Thoracic aorta (tissue), 2 donors: ENCODE measurements around the gene KIAA2012. TPM values are rescaled to one million over a fixed set of nuclear protein-coding genes. Genes with fewer than 3 reads are reported as not detected.

Experiments
- ATAC-seq: fragments of 150-250 bp; one replicate; pipeline ENCODE4 v1.8.0; 2017; ENCODE audit warnings: low read depth; ENCODE audit not compliant: insufficient number of reproducible peaks, low FRiP score
- DNase-seq: peaks from one replicate; pipeline ENCODE4 v3.0.0-alpha.2; 2020; ENCODE audit warnings: low spot score
- H3K27ac ChIP-seq, 2 donors: fragments of 200-600 bp; sonication (generic); 1 replicate in 1 of 2; 2 replicates in 1 of 2; pipeline ENCODE4 v1.5.1; 2016; ENCODE audit warnings: mild to moderate bottlenecking in 2 of 2, moderate library complexity in 2 of 2
- H3K27me3 ChIP-seq: fragments of 200-600 bp; sonication (generic); replicated peaks from 2 replicates; pipeline ENCODE4 v1.6.0; 2016; ENCODE audit warnings: mild to moderate bottlenecking; ENCODE audit not compliant: insufficient read depth
- H3K36me3 ChIP-seq: fragments of 200-600 bp; sonication (generic); one replicate; pipeline ENCODE4 v1.5.1; 2016
- H3K4me1 ChIP-seq, 2 donors: fragments of 200-600 bp; sonication (generic); 1 replicate in 1 of 2; 2 replicates in 1 of 2; pipeline versions ENCODE4 v1.5.1 to v1.6.0; 2016; ENCODE audit warnings: low read depth in 2 of 2, mild to moderate bottlenecking in 1 of 2; ENCODE audit not compliant: control insufficient read depth in 1 of 2
- H3K4me3 ChIP-seq: fragments of 200-600 bp; sonication (generic); 2 replicates; pipeline ENCODE4 v1.5.1; 2016; ENCODE audit warnings: mild to moderate bottlenecking
- H3K9me3 ChIP-seq: fragments of 200-600 bp; sonication (generic); 2 replicates; pipeline ENCODE4 v1.5.1; 2016
- CTCF ChIP-seq: fragments of 200-600 bp; sonication (generic); IDR thresholded peaks from one replicate; pipeline ENCODE4 v1.5.1; 2019; ENCODE audit warnings: antibody characterized with exemption
- total RNA-seq, 2 donors: library from RNA; depleted of rRNA; stranded (reverse); fragments of >200 nt; gene quantifications; one replicate each; pipeline versions ENCODE4 v1.1.0 to v1.2.3, GENCODE V29; 2016

KIAA2012 gene
- total RNA-seq, 2 donors from 2014 or later, result not detected

- peaks cover 3 to 20% of the 10 kb centered on the region in 2 donors for H3K4me1 ChIP-seq
- DNase-seq, result no peak
- TF ChIP-seq CTCF, result no peak
- no peak overlapping the region for H3K27ac ChIP-seq
- no peak for ATAC-seq
- H3K36me3 ChIP-seq, result no peaks in the 10 kb centered on the region
- no peaks in the 10 kb centered on the region for H3K9me3 ChIP-seq
- no peak overlapping the region for H3K4me3 ChIP-seq
- no peaks in the 10 kb centered on the region for H3K27me3 ChIP-seq
Measured at GRCh38 chr2:202091476-202091875, 18.4 kb downstream of the KIAA2012 start.

- DNase-seq (no peak), ATAC-seq (no peak)
- H3K27ac ChIP-seq, result no peak overlapping the region
- TF ChIP-seq CTCF, result no peak
- H3K4me1 ChIP-seq, result peaks cover 3 to 20% of the 10 kb centered on the region in 2 donors
- H3K4me3 ChIP-seq, result no peak overlapping the region
- no peaks in the 10 kb centered on the region for H3K36me3 ChIP-seq
- no peaks in the 10 kb centered on the region for H3K27me3 ChIP-seq
- H3K9me3 ChIP-seq, result no peaks in the 10 kb centered on the region
Measured at GRCh38 chr2:202094426-202094986, 21.5 kb downstream of the KIAA2012 start.

- no peak for TF ChIP-seq CTCF
- H3K36me3 ChIP-seq, result no peaks in the 10 kb centered on the region
- ATAC-seq (no peak), DNase-seq (no peak)
- no peaks in the 10 kb centered on the region for H3K9me3 ChIP-seq
- no peak overlapping the region for H3K27ac ChIP-seq
- no peaks in the 10 kb centered on the region for H3K27me3 ChIP-seq
- no peak overlapping the region for H3K4me3 ChIP-seq
- H3K4me1 ChIP-seq, result peaks cover 3 to 17% of the 10 kb centered on the region in 2 donors
Measured at GRCh38 chr2:202095235-202095634, 22.2 kb downstream of the KIAA2012 start.

- ATAC-seq (no peak), DNase-seq (no peak)
- Histone ChIP-seq H3K9me3 (no peaks in the 10 kb centered on the region), H3K4me3 (no peak overlapping the region), H3K4me1 (peaks cover 2% of the 10 kb centered on the region in 2 donors), H3K27me3 (no peaks in the 10 kb centered on the region), H3K27ac (no peak overlapping the region), H3K36me3 (no peaks in the 10 kb centered on the region)
- TF ChIP-seq CTCF, result no peak
Measured at GRCh38 chr2:202096736-202097135, 23.7 kb downstream of the KIAA2012 start.

GRCh38 chr2:202098291-202098690 lies 25.2 kb downstream of the KIAA2012 start:
- ATAC-seq (no peak), DNase-seq (no peak)
- no peak overlapping the region for H3K4me3 ChIP-seq
- H3K27me3 ChIP-seq, result no peaks in the 10 kb centered on the region
- no peaks in the 10 kb centered on the region for H3K4me1 ChIP-seq
- no peak for TF ChIP-seq CTCF
- H3K36me3 ChIP-seq, result no peaks in the 10 kb centered on the region
- H3K27ac ChIP-seq, result no peak overlapping the region
- H3K9me3 ChIP-seq, result no peaks in the 10 kb centered on the region
